ENCODE measurements around the gene VTI1A. TPM values are rescaled to one million over a fixed set of nuclear protein-coding genes. Genes with fewer than 3 reads are reported as not detected.

VTI1A gene
- total RNA-seq, 2 donors from 2014 or later, result 34.1 to 38.6 TPM

- Histone ChIP-seq H3K9ac (ENCODE audit: low read depth in 2 of 2, low read length in 2 of 2) (no peak overlapping the region), H3K4me3 (no peak overlapping the region), H3K4me1 (no peaks in the 10 kb centered on the region), H3K27me3 (no peaks in the 10 kb centered on the region), H3K36me3 (no peaks in the 10 kb centered on the region), H3K9me3 (no peaks in the 10 kb centered on the region), H3K27ac (no peak overlapping the region)
- TF ChIP-seq CTCF (IDR thresholded peaks at IDR 0.05), result no peak
- DNase-seq, result no peak
- intact Hi-C loops (cut with DNase I), result no loop called here
Measured at GRCh38 chr10:112581921-112582320, 134.9 kb downstream of the VTI1A start.

- TF ChIP-seq CTCF (IDR thresholded peaks at IDR 0.05), result no peak
- no peak for DNase-seq
- no peaks in the 10 kb centered on the region for H3K4me1 ChIP-seq
- no peak overlapping the region for H3K4me3 ChIP-seq
- no peak overlapping the region for H3K9ac ChIP-seq (ENCODE audit: low read depth in 2 of 2, low read length in 2 of 2)
- intact Hi-C loops (cut with DNase I), result no loop called here
- H3K27ac ChIP-seq, result no peak overlapping the region
- no peaks in the 10 kb centered on the region for H3K36me3 ChIP-seq
- no peaks in the 10 kb centered on the region for H3K9me3 ChIP-seq
- H3K27me3 ChIP-seq, result no peaks in the 10 kb centered on the region
Measured at GRCh38 chr10:112583236-112583939, 136.4 kb downstream of the VTI1A start.

- Histone ChIP-seq H3K9ac (ENCODE audit: low read depth in 2 of 2, low read length in 2 of 2) (no peak overlapping the region), H3K27me3 (no peaks in the 10 kb centered on the region), H3K36me3 (no peaks in the 10 kb centered on the region), H3K27ac (no peak overlapping the region), H3K4me1 (no peaks in the 10 kb centered on the region), H3K4me3 (no peak overlapping the region), H3K9me3 (no peaks in the 10 kb centered on the region)
- no peak for TF ChIP-seq CTCF (IDR thresholded peaks at IDR 0.05)
- no peak for DNase-seq
- intact Hi-C loops (cut with DNase I), result no loop called here
Measured at GRCh38 chr10:112584276-112584675, 137.3 kb downstream of the VTI1A start.

- no peak for TF ChIP-seq CTCF (IDR thresholded peaks at IDR 0.05)
- Histone ChIP-seq H3K27ac (no peak overlapping the region), H3K9ac (ENCODE audit: low read depth in 2 of 2, low read length in 2 of 2) (no peak overlapping the region), H3K4me3 (no peak overlapping the region), H3K27me3 (no peaks in the 10 kb centered on the region), H3K36me3 (no peaks in the 10 kb centered on the region), H3K9me3 (no peaks in the 10 kb centered on the region), H3K4me1 (no peaks in the 10 kb centered on the region)
- no peak for DNase-seq
- intact Hi-C loops (cut with DNase I), result no loop called here
Measured at GRCh38 chr10:112585126-112585525, 138.1 kb downstream of the VTI1A start.

GRCh38 chr10:112585960-112586359, 138.9 kb downstream of the VTI1A start:
- H3K4me3 ChIP-seq, result no peak overlapping the region
- H3K27ac ChIP-seq, result no peak overlapping the region
- H3K36me3 ChIP-seq, result no peaks in the 10 kb centered on the region
- TF ChIP-seq CTCF (IDR thresholded peaks at IDR 0.05), result no peak
- H3K9ac ChIP-seq (ENCODE audit: low read depth in 2 of 2, low read length in 2 of 2), result no peak overlapping the region
- H3K9me3 ChIP-seq, result no peaks in the 10 kb centered on the region
- no peak for DNase-seq
- no peaks in the 10 kb centered on the region for H3K27me3 ChIP-seq
- intact Hi-C loops (cut with DNase I), result no loop called here
- H3K4me1 ChIP-seq, result no peaks in the 10 kb centered on the region
